H1 (cell line): ENCODE results near the gene ARID5B. TPM values are rescaled to one million over a fixed set of nuclear protein-coding genes. Genes with fewer than 3 reads are reported as not detected.

Source experiments
- CTCF ChIA-PET: fragments of 300-600 bp; sonication (Branson Sonifier 250); formaldehyde crosslinking; loops from one replicate; lab custom pipeline; 2021; ENCODE audit not compliant: partially characterized antibody; lab: Charles Lee
- POLR2A ChIA-PET: fragments of 300-600 bp; sonication (Branson Sonifier 250); formaldehyde crosslinking; loops from one replicate; lab custom pipeline; 2021; ENCODE audit warnings: inconsistent platforms; ENCODE audit not compliant: partially characterized antibody; lab: Charles Lee
- DNase-seq, 2 experiments: peaks; one replicate each; pipeline versions ENCODE4 v3.0.0 to v3.0.0-alpha.2; 2010 to 2022; ENCODE audit warnings: low spot score in 2 of 2, low read depth in 1 of 2, mixed read lengths in 1 of 2
- FAIRE-seq: peaks from 2 replicates; lab custom pipeline; 2011; peaks lifted over from hg19 to GRCh38; lab: Jason Lieb, UNC
- H2AFZ ChIP-seq: 2 replicates; pipeline ENCODE4 v1.8.1; 2012; ENCODE audit warnings: low read length, inconsistent platforms
- H2AK5ac ChIP-seq: 2 replicates; pipeline ENCODE4 v1.6.1; 2013; ENCODE audit warnings: low read depth, low read length
- H2BK120ac ChIP-seq: replicated peaks from 2 replicates; pipeline ENCODE3; 2013; ENCODE audit warnings: low read depth, low read length, inconsistent platforms
- H2BK12ac ChIP-seq: 2 replicates; pipeline ENCODE4 v1.6.1; 2013; ENCODE audit warnings: low read depth, low read length
- H2BK15ac ChIP-seq: 2 replicates; pipeline ENCODE4 v1.6.1; 2013; ENCODE audit warnings: low read length
- H2BK20ac ChIP-seq: 2 replicates; pipeline ENCODE4 v1.6.1; 2013; ENCODE audit warnings: low read length
- H2BK5ac ChIP-seq: 2 replicates; pipeline ENCODE4 v1.6.1; 2013; ENCODE audit warnings: low read depth, low read length
- H3K14ac ChIP-seq: 2 replicates; pipeline ENCODE4 v1.6.1; 2013; ENCODE audit warnings: inconsistent platforms; ENCODE audit not compliant: insufficient read length
- H3K18ac ChIP-seq: 2 replicates; pipeline ENCODE4 v1.6.1; 2013; ENCODE audit warnings: low read length; ENCODE audit errors: extremely low read depth
- H3K23ac ChIP-seq: 2 replicates; pipeline ENCODE4 v1.6.1; 2013; ENCODE audit warnings: inconsistent platforms; ENCODE audit not compliant: insufficient read length
- H3K23me2 ChIP-seq: 2 replicates; pipeline ENCODE4 v1.6.1; 2013; ENCODE audit warnings: low read depth, low read length
- H3K27ac ChIP-seq: 2 replicates; pipeline ENCODE4 v1.6.1; 2011; ENCODE audit warnings: low read depth, low read length, inconsistent platforms
- H3K27me3 ChIP-seq, 4 experiments: replicated peaks in 1 of 4; 1 replicate in 1 of 4; 2 replicates in 3 of 4; pipeline versions ENCODE4 v1.6.1 to v1.8.1; 2011 to 2013; ENCODE audit warnings: low read length in 3 of 4, mild to moderate bottlenecking in 3 of 4, inconsistent platforms in 2 of 4, mixed read lengths in 2 of 4, moderate library complexity in 1 of 4; ENCODE audit not compliant: control insufficient read depth in 3 of 4, insufficient read depth in 3 of 4; ENCODE audit errors: extremely low read depth in 1 of 4
- H3K36me3 ChIP-seq, 4 experiments: 2 replicates each; pipeline versions ENCODE4 v1.6.1 to v1.8.1; 2011 to 2013; ENCODE audit warnings: mild to moderate bottlenecking in 4 of 4, low read length in 3 of 4, moderate library complexity in 2 of 4, control low read depth in 1 of 4, inconsistent platforms in 1 of 4; ENCODE audit not compliant: insufficient read depth in 4 of 4, control insufficient read depth in 2 of 4
- H3K4ac ChIP-seq: replicated peaks from 2 replicates; pipeline ENCODE3; 2013; ENCODE audit warnings: low read length, low read depth, mixed read lengths, inconsistent platforms; ENCODE audit not compliant: insufficient read length
- H3K4me1 ChIP-seq, 4 experiments: replicated peaks in 1 of 4; 1 replicate in 1 of 4; 2 replicates in 3 of 4; pipeline versions ENCODE4 v1.6.1 to v1.8.1; 2011 to 2013; ENCODE audit warnings: low read length in 3 of 4, inconsistent platforms in 2 of 4, mixed read lengths in 1 of 4; ENCODE audit not compliant: insufficient read depth in 4 of 4, control insufficient read depth in 3 of 4
- H3K4me2 ChIP-seq, 2 experiments: 2 replicates each; pipeline versions ENCODE4 v1.6.1 to v1.8.1; 2011 to 2013; ENCODE audit warnings: low read depth in 2 of 2, low read length in 2 of 2, control low read depth in 1 of 2, inconsistent platforms in 1 of 2, mild to moderate bottlenecking in 1 of 2; ENCODE audit not compliant: insufficient read depth in 1 of 2
- H3K4me3 ChIP-seq, 4 experiments: fragments of 200-600, 300-600 bp in 1 of 4; sonication (generic), shearing (Covaris generic), sonication (Bioruptor Twin) in 1 of 4; 2 replicates each; pipeline versions ENCODE4 v1.5.1 to v1.8.1; 2011 to 2016; ENCODE audit warnings: low read length in 4 of 4, low read depth in 3 of 4, control low read depth in 2 of 4, inconsistent platforms in 2 of 4, mild to moderate bottlenecking in 2 of 4, mixed read lengths in 1 of 4, moderate library complexity in 1 of 4; ENCODE audit not compliant: insufficient read depth in 2 of 4; ENCODE audit errors: extremely low read depth in 1 of 4
- H3K56ac ChIP-seq: replicated peaks from 2 replicates; pipeline ENCODE3; 2013; ENCODE audit warnings: low read depth, mild to moderate bottlenecking, mixed read lengths, low read length, inconsistent platforms; ENCODE audit not compliant: insufficient read length
- H3K79me1 ChIP-seq: 2 replicates; pipeline ENCODE4 v1.6.1; 2013; ENCODE audit warnings: low read depth, low read length, control low read depth
- H3K79me2 ChIP-seq, 2 experiments: 2 replicates each; pipeline versions ENCODE4 v1.6.1 to v1.8.1; 2012 to 2013; ENCODE audit warnings: low read length in 2 of 2, mild to moderate bottlenecking in 2 of 2, inconsistent platforms in 1 of 2; ENCODE audit not compliant: insufficient read depth in 2 of 2, control insufficient read depth in 1 of 2
- H3K9ac ChIP-seq, 4 experiments: replicated peaks in 1 of 4; 1 replicate in 1 of 4; 2 replicates in 3 of 4; pipeline versions ENCODE4 v1.6.1 to v1.8.1; 2011 to 2013; ENCODE audit warnings: low read depth in 3 of 4, low read length in 3 of 4, control low read depth in 2 of 4, mild to moderate bottlenecking in 2 of 4, moderate library complexity in 2 of 4, inconsistent platforms in 1 of 4; ENCODE audit errors: extremely low read depth in 1 of 4
- H3K9me3 ChIP-seq, 2 experiments: 2 replicates each; pipeline versions ENCODE4 v1.6.1 to v1.8.1; 2012 to 2013; ENCODE audit warnings: mild to moderate bottlenecking in 2 of 2, moderate library complexity in 2 of 2, control low read depth in 1 of 2, inconsistent platforms in 1 of 2, low read depth in 1 of 2, low read length in 1 of 2, mixed read lengths in 1 of 2; ENCODE audit not compliant: insufficient read depth in 2 of 2
- H4K20me1 ChIP-seq, 2 experiments: replicated peaks in 1 of 2; 2 replicates each; pipeline versions ENCODE3 to v1.8.1; 2011 to 2013; ENCODE audit warnings: inconsistent platforms in 2 of 2, low read length in 2 of 2, mild to moderate bottlenecking in 1 of 2; ENCODE audit not compliant: insufficient read depth in 2 of 2, control insufficient read depth in 1 of 2
- H4K5ac ChIP-seq: 2 replicates; pipeline ENCODE4 v1.6.1; 2013; ENCODE audit warnings: low read length, low read depth, mixed read lengths, inconsistent platforms; ENCODE audit not compliant: insufficient read length
- H4K8ac ChIP-seq: 2 replicates; pipeline ENCODE4 v1.8.0; 2013; ENCODE audit warnings: mild to moderate bottlenecking, moderate library complexity, low read length, inconsistent platforms; ENCODE audit not compliant: insufficient read depth; ENCODE audit errors: extremely low read depth
- H4K91ac ChIP-seq: replicated peaks from 2 replicates; pipeline ENCODE3; 2013; ENCODE audit warnings: low read length, mixed read lengths, inconsistent platforms; ENCODE audit not compliant: insufficient read length
- BRCA1 ChIP-seq: IDR thresholded peaks from 2 replicates; pipeline ENCODE4 v1.6.1; 2012; ENCODE audit warnings: low read depth, low read length, improper control_type of control experiment
- CBX8 ChIP-seq: fragments of 300-800, 300-1000 bp; sonication (generic); IDR thresholded peaks from 2 replicates; pipeline ENCODE4 v1.7.1; 2016; ENCODE audit warnings: low read depth, low read length, borderline replicate concordance
- TCF12 ChIP-seq: IDR thresholded peaks from 2 replicates; pipeline ENCODE4 v1.6.1; 2011; ENCODE audit warnings: low read depth, mild to moderate bottlenecking, low read length
- polyA plus RNA-seq, 7 experiments: library from polyadenylated mRNA; depleted of rRNA in 3 of 7; stranded (reverse) in 5 of 7; unstranded in 2 of 7; fragments of >200 nt in 5 of 7; fragments of 200-250 nt in 2 of 7; gene quantifications; 1 replicate in 5 of 7; 2 replicates in 1 of 7; 4 replicates in 1 of 7; pipeline versions ENCODE4 v1.2.1 to v1.2.3, GENCODE V29; 2011 to 2013; ENCODE audit warnings: missing spikeins in 2 of 7, mixed read lengths in 2 of 7
- total RNA-seq: library from RNA; stranded (reverse); fragmentation: NEBNext Ultra II Directional; extraction: Animal tissue kit (Norgen Biotek cat#: 25700); gene quantifications from 2 replicates; pipeline ENCODE4 v1.2.1, GENCODE V29; 2021

ARID5B gene
- total and polyA plus RNA-seq, 2 of the 8 experiments (the other 6 are each of a cell fraction or from before 2014, with no cell fraction given): 0.21 to 1.1 TPM

- Histone ChIP-seq H2BK20ac (no peak overlapping the region), H3K4ac (no peak overlapping the region), H3K23me2 (no peaks in the 10 kb centered on the region), H3K23ac (no peak overlapping the region), H2BK12ac (no peak overlapping the region), H3K14ac (no peak overlapping the region), H3K36me3 (no peaks in the 10 kb centered on the region), H3K4me3 (no peak overlapping the region), H2BK5ac (no peak overlapping the region), H3K79me1 (no peaks in the 10 kb centered on the region), H3K27me3 (no peaks in the 10 kb centered on the region), H3K9ac (no peak overlapping the region), H3K4me2 (no peak overlapping the region), H2AFZ (no peak overlapping the region), H3K4me1 (0 out of 7 replicates have a peak, but pooled peaks cover 0 to 2% (median 0%) of the 10 kb centered on the region in 4 experiments)
- ChIA-PET POLR2A (no interaction called here), CTCF (interaction anchor here (1.0 kb wide), 1 partner anchor 46 kb away, joined by 3 read pairs; no protein-coding TSS in a partner anchor)
- no peak for DNase-seq
- TF ChIP-seq CBX8 (no peak), TCF12 (no peak), BRCA1 (no peak)
- TF ChIP-seq, all 59 proteins: peak for 0
- Histone ChIP-seq H4K5ac (no peak overlapping the region), H4K91ac (no peak overlapping the region), H3K27ac (no peak overlapping the region), H2BK120ac (no peak overlapping the region), H2AK5ac (no peak overlapping the region), H3K79me2 (no peaks in the 10 kb centered on the region), H3K9me3 (no peaks in the 10 kb centered on the region), H3K56ac (no peak overlapping the region), H4K8ac (no peak overlapping the region), H3K18ac (no peak overlapping the region), H2BK15ac (no peak overlapping the region), H4K20me1 (no peaks in the 10 kb centered on the region)
- FAIRE-seq: no peak
These were observed 210.8 kb downstream of the ARID5B start for GRCh38 chr10:62112300-62112699.
